Brain pericyte (primary cell): ENCODE measurements around the gene PTGES2.

Experiments
- DNase-seq: peaks from one replicate; pipeline ENCODE4 v3.0.0-alpha.2; 2012; ENCODE audit warnings: low read depth, low spot score

The PTGES2 gene

DNA sequence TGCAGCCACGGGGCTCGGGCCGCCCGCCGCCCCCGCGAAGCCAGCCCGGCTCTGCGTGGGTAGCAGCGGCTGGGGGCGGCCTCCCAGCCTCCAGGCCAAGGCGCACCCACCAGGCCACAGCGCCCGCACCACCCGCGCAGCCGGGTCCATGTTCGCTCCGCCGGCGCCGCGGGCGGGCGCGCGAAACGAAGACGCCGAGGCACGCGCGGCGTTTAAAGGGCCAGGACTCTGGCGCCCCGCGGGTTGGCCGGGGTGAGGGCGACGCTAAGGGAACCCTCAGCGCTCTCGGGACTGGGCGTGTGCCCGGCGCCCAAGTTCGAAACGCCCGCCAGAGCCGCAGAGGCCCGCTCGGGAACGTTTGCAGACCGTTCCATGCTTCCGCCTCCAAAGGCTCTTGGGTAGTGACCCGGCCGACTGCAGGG is at the start of gene PTGES2:
PTGES2 (minus strand) TSS at position 162 of the 422 bp plus-strand sequence; CDS start at position 150, 12 bp downstream.
- no peak for DNase-seq

DNA sequence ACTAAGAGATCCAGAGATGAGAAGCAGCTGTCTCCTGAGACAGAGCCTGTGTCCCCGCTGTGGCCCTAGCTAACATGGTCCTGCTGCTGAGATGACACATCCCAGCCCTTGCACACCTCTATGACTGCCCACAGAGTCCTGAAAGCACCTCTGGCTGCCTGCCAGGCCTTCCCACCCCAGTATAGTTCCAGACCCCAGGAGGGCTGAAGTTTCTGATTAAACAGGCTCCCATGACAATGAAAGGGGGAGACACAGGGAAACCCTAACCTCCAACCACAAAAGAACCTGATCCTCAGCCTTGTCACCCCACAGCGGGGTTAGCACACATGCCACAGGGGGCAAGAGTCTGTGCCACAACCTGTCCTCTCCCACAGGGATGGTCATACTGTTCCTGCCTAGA is 48.2 kb upstream of the PTGES2 start:
- no peak for DNase-seq

DNA sequence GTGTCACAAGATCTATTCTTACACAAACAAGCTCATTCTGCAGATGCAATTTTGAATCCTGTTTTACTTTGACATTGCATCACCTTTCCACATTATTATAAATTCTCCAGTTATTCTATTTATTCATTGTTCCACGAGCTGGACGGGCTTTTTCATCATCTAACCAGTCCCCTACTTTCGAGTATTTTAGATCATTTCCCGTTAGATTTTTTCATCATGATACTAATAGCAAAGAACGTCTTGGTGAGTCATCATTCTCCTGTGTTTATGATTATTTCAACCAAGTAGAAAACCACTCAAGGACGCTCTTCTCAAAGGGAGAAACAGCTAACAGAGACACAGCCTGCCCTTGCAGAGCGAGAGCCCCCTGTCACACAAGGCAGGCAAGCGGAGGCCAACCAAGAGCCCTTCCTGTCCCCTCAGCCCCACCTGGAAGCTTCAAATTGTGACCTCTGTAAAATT is 47.6 kb upstream of the PTGES2 start:
- DNase-seq = no peak

DNA sequence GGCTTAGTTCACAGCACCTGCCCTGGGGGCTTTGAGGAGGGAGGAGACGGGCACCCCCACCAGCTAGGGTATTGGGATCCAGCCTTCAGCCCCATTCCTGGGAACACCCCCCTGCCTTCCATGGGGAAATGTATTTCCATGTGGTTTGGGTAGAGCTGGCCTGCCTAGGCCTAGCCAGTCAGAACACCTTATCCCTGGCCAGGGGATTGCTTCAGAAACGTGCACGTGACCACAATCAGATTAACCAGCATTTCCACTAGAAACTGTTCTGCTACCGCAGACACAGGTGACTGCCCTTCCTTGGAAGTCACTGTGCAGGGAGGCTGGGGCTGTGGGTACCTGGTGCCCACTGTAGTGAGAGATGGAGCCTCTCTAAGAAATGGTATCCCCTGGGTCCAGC is 46.5 kb upstream of the PTGES2 start:
- no peak for DNase-seq

DNA sequence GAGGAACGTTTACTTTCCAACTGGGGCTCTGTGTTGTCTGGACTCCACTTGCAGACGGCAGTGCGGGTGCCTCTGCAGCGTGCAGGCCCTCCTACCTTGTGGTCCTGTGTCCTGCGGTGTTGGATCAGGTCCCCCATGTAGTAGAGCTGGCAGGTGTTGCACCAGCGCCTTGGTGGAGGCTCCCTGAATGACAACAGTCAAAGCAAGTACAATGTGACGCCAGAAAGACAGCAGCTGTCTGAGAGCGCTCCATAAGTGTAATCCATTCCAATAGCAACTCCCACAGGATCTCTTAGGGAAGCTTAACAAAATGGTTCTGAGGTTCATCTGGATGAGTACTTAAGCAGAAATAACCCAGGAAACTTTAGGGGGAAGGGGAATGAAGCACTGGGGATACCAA is 42.4 kb upstream of the PTGES2 start:
- DNase-seq = no peak

DNA sequence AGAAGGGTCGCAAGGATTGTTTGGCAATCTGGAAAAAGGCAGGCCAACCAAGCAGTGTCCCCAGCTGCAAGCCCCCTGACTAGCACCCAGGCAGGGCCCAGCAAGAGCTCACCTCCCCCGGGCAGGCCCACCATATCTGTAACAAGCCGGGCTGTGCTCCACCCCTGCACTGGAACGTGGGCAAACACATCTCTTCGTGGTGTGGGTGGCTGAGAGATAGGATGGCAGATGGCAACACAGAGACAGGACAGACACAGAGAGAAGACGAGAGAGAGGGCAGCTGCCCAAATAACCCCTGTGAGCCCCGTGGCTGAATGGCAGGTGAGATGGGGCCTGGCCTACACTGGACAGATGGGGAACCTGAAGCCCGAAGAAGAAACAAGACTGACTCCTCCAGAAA is 42.0 kb upstream of the PTGES2 start:
- no peak for DNase-seq

DNA sequence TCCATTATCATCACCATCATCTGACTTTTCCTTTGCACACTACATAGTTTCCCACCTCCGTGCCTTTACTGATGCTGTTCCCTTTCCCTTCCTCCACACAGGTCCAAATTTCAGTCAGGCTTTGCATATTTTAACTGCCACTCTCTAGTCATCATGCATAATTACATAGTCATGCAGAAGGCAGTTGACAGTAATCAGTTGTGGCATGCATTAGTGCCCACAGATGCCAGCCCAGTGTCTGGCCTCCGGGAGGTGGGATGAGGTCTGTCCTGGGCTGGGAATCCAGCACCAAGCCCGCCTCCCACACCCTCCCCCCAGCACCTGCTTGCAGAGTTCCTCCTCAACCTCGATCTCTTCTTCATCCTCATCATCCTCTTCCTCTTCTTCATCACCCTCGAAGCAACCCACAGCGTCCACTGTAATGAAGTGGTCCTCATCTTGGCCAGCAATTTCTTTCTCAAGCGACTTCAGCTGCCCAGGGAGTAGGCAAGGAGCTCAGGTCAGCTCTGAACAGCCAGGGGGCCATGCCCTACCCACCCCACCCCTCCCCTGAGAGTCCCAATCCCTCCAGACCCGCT is 41.3 kb upstream of the PTGES2 start:
- no peak for DNase-seq

DNA sequence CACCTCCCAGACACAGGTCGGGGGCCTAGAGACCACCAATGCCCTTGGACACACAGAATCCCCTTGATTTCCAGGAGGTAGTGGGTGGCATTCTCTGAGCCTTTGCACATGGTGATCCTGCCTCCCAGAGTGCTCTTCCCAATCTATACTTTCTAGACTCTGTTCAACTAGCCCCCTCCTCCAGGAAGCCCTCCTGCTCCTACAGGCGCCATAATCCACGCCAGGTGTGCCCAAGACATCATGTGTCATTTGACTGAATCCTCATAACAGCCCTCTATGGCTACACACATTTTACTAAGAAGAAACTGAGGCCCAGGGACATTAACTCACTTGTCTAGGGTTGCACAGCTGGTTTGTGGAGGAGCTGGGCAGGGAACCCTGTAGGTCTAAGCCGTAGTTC is 39.7 kb upstream of the PTGES2 start:
- no peak for DNase-seq

DNA sequence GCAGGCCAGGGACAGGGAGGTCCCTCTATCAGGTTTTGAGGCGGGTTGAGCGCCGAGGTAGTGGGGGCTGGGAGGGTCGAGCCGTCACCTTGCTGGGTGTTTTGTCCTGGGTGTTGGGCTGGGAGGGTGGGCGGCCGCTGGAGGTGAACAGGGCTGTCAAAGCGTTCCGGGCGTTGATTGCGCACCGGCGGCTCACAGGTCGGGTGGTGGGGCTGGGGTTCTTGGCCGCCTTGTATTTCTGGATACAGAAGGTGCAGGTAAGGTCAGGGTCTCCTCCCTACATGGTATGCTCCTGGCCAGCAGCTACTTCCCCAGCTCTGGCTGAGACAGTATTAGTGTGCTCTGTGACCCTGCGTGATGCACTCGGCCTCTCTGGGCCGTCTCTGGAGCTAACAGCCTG is 38.6 kb upstream of the PTGES2 start:
- no peak for DNase-seq

DNA sequence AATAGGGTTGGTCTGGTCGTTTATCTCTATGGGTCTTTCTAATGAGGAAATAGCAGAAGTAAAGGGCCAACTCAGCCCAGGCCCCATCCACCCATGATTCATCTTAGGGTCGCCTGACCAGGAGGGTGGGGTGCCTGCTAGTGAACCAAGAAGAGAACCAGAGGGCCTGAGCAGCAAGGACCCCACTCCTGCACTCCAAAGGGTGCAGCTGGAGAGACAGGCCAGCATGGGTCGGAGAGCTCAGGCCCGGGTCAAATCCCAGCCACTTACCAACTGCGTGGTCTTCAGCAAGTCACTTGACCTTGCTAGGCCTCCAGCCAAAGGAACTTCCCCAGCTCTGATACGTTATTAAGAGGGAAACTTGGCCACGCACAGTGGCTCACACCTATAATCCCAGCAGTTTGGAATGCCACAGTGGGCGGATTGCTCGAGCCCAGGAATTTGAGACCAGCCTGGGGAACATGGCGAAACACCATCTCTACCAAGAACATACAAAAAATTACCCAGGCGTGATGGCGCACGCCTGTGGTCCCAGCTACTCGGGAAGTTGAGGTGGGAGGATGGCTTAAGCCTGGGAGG is 36.9 kb upstream of the PTGES2 start:
- no peak for DNase-seq

DNA sequence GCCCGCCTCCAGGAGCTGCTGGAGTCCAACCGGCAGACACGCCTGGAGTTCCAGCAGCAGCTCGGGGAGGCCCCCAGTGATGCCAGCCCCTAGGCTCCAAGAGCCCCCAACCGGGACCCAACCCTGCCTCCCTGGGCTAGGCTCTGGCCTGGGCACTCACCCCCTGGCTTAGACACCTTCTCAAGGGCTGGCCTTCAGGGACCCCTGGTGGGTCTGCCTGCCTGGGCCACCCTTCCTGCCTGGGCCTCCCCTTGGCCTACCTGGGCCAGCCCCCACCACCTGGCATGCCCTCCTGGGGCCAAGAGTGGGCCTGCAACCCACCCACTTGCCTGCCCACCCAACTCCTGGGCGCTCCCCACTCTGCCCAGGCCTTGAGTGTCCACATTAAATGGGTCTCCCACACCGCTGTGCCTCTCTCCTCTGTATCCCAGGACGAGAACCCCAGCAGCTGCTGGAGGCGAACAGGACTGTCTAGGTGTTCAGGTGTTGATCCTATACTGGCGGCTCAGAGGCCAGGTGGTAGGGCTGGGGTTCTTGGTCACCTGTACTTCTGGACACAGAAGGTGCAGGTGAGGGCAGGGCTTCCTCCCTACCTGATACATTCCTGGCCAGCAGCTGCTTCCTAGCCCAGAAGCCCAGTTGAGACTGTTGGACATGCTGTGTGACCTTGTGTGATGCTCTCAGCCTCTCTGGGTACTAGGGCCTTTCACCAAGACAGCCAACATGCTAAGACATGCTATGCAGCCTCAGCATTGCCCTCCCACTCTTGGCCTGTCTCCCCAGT is 36.2 kb upstream of the PTGES2 start:
- DNase-seq = no peak

DNA sequence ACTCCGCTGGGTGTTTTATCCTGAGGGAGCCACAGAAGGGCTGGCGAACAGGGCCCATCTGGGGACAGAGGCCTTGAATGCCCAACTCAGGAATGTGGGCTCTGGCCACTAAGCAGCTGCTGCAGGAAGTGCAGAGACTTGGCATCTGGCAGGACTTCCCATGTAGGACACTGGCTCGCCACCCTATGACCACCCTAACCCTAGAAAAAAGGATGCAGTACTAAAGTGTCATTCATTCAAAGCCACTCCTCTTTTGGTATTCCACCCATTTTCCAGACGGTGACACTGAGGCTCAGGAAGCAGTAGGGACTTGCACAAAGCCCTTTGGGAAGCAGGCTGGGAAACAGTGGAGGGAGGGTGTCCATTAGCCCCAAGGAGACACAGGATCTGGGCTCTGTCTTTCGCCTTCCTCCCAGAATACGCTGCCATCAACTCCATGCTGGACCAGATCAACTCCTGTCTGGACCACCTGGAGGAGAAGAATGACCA is 35.5 kb upstream of the PTGES2 start:
- no peak for DNase-seq

DNA sequence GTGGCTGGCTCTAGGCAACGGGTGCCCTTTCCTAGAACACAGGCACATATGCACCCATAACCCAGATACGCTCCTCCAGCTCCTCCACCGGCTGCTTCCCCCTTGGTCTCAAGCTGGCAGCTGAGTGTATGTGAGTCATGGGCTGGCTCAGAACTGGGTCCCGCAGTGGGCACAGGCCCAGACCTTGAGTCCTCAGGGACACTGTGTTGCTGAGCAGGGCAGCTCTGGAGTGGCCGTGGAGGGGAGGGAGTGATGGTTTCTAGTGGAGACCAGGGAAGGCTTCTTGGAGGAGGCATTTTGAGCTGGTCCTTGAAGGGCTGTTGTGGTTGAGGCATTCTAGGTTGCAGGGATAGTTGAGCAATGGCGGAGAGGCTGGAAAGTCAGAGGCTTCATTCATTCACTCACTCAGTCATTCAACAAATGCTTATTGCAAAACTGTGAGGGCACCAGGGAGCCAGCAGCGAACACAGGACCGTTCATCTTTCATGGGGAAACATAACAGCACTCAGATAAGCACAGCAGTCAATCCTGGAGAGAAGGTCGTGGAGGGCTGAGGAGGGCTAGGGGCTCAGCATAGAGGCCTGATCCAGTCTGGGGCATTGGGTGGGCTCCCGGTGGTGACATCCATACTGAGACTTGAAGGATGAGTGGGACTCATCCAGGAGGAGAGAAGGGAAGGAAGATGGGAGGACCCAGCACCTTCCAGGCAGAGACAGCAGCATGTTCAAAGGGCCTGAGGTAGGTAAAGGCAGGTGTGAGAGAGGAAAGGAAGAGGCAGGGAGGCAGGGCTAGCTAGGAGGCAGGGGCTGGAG is 34.9 kb upstream of the PTGES2 start:
- no peak for DNase-seq

DNA sequence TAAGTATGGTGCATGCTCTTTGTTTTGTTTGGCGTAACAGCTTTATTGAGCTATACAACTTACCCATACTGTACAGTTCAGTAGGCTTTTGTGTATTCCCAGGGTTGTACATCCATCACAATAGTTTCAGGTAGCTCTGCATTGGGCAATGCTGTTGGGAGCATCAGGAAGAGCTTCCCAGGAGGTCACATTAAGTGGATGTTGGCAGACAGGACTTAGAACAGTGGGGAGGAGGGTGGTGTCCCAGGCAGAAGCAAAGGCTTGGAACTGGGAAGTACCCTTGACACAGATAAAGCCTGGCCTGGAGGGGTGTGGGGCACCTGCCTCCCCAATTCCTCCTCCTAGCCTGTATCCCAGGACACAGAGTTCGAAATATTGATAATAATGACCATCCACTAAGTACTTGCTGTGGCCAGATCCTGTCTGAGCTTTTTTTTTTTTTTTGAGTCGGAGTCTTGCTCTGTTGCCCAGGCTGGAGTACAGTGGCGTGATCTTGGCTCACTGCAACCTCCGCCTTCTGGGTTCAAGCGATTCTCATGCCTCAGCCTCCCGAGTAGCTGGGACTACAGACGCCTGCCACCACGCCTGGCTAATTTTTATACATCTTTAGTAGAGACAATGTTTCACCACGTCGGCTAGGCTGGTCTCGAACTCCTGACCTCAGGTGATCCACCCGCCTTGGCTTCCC is 33.8 kb upstream of the PTGES2 start:
- no peak for DNase-seq

DNA sequence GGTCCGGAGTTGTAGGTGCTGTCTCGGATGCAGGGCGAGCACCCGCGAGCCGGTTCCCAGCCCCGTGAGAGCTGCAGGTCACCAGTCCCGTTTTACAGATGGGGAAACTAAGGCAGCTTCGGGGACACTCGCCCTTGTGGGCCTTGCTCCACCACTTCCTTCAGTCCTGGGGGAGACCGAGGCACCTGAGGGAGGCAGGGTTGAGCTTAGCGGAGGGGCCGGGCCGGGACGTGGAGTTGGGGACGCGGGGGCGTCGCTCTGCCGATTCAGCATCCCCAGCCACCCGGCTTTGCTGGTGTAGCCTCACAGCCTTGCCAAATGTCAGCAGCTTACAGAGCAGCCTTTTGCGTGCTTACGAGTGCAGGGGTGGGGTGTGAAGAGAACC is 33.1 kb upstream of the PTGES2 start:
- no peak for DNase-seq

DNA sequence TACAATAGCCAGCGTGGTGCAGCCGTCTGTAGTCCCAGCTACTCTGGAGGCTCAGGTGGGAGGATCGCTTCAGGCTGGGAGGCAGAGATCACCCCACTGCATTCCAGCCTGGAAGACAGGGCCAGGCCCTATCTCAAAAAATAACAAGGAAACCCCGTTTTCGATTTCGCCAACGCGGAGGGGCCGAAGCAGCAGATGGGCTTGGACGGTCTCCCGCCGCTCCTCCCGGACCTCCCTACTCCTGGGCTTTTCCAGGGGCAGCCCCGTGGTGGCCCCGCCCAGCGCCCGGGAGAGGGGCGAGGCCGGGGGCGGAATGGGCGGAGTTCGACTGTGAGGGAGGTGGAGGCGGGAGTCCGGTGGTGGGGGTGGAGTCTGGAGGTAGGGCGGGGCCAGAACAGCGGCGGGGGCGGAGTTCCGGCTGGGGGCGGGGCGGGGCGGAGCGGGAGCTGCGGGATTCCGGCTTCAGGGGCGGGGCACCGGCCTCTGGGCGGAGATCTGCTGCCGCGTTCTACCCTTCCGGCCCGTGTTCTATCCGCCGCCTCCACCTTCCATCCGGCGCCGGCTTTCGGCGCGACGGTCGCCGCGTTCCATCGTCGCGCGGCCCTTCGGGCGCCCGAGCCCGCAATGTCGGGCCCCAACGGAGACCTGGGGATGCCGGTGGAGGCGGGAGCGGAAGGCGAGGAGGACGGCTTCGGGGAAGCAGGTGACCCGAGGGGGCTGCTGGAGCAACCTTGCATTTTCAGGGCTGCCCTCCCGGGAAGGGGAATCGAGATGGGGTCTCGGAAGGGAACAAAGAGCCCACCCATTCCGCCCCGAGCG is 32.5 kb upstream of the PTGES2 start, which contains the start of gene BBLN:
BBLN (plus strand) TSS at position 482 of the 819 bp plus-strand sequence; CDS start at position 625, 143 bp downstream.
- DNase-seq = peak; percentile 55

DNA sequence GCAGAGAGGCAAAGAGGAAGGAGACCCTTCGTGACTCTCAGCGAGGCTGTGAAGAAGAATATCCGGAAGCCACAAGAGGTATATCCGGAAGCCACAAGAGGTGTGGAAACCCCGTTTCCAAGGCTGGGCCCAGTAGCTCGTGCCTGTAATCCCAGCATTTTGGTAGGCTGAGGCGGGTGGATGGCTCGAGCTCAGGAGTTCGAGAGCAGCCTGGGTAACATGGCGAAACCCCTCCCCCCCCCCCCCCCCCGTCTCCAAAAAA is 31.9 kb upstream of the PTGES2 start:
- DNase-seq = no peak

DNA sequence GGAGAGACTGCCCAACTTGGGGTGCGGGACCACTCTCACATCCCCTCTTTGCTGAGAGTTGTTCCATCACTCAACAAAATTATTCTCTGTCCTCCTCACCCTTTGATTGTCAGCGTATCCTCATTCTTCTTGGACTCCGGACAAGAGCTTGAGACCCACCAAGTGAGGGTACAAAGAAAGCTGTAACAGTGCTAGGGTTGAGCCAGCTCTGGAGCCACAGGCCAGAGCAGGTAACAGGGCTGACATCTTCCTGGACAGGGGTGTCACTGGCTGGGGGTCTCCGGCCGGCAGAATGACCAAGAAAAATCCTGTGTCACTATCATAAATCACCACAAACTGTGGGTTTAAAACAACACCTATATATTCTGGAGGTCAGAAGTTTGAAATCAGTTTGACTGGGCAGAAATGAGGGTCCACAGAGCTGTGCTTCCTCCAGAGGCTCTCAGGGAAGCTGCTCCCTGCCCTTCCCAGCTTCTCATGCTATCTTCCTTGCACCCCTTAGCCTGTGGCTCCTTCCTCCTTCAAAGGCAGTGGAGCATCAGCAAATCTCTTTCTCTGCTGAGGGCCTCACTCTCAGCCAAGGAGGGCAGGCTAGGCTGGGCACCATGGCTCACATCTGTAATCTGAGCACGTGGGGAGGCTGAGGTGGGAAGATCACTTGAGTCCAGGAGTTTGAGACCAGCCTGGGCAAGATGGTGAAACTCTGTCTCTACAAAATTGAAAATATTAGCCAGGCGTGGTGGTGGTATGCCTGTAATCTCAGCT is 28.4 kb upstream of the PTGES2 start:
- no peak for DNase-seq

DNA sequence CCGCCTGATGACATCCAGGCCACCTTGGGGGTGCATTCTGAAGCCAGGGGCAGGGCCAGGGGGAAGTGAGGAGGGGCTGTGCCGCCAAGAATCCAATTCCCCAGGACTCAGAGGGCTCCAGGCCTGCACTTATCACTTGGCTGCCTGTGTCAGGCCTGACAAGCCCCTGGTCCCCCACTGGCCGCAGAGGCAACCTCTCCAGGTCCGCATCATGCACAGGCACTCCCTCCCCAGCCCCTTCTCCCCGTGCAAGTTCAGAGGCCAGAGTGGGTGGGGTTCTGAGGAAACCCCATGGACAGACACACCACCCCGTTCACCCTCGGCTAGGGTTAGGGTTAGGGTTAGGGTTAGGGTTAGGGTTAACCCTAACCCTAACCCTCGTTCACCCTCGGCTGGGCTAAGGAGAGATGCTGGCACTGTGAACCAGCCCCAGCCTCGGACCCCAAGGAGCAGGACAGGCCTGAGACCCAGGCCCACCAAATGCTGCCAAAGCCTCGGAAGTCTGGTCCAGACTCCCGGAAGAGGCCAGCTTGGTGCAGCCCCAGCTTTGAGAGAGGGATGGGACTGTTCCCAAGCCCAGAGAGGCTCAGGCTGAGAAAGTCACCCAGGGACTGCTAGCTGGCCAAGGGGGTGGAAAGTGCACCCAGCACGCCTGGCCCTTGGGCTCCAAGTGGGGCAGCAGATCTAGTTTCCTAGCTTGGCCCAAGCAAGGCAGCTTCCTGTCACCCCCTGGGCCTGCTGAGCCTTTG is 26.6 kb upstream of the PTGES2 start:
- no peak for DNase-seq
